CD4-positive, alpha-beta T cell (primary cell): ENCODE measurements around the gene GATAD2B. TPM values are rescaled to one million over a fixed set of nuclear protein-coding genes. Genes with fewer than 3 reads are reported as not detected.
A peak's percentile ranks its signal among the peaks of the same experiment; 100 is the strongest.
"Not testable (repeated sequence)": the region's sequence is repeated elsewhere in the genome, so short reads cannot be mapped to it uniquely, and the experiment has no call there.

Experiments
- ATAC-seq: fragments of 200-7000 bp; cut with Tn5 transposase; one replicate; pipeline ENCODE4 v1.10.0; 2022; ENCODE audit warnings: mild to moderate bottlenecking; ENCODE audit not compliant: poor library complexity
- CTCF ChIA-PET: fragments of 350-600 bp; sonication (Branson Sonifier 250); formaldehyde crosslinking; loops from one replicate; lab custom pipeline; 2021; ENCODE audit warnings: antibody characterized with exemption, inconsistent platforms; lab: Charles Lee
- POLR2A ChIA-PET: fragments of 350-600 bp; sonication (Branson Sonifier 250); formaldehyde crosslinking; loops from one replicate; lab custom pipeline; 2021; ENCODE audit warnings: antibody characterized with exemption, inconsistent platforms; lab: Charles Lee
- DNase-seq, 14 experiments: peaks; one replicate each; pipeline ENCODE4 v3.0.0-alpha.2; 2013 to 2020; ENCODE audit warnings: mixed read lengths in 2 of 14
- H3K27ac ChIP-seq, 2 donors: one replicate each; pipeline versions ENCODE4 v1.5.1 to v1.7.0; 2013; ENCODE audit warnings: low read length in 2 of 2, low read depth in 1 of 2, mild to moderate bottlenecking in 1 of 2
- H3K27me3 ChIP-seq, 2 experiments: 1 replicate in 1 of 2; 2 replicates in 1 of 2; pipeline versions ENCODE4 v1.6.1 to v1.7.0; 2013; ENCODE audit warnings: low read length in 2 of 2, control low read depth in 1 of 2, mild to moderate bottlenecking in 1 of 2, moderate library complexity in 1 of 2; ENCODE audit not compliant: insufficient read depth in 2 of 2, control insufficient read depth in 1 of 2
- H3K36me3 ChIP-seq: one replicate; pipeline ENCODE4 v1.6.1; 2013; ENCODE audit warnings: low read length, control low read depth; ENCODE audit not compliant: insufficient read depth
- H3K4me1 ChIP-seq: one replicate; pipeline ENCODE4 v1.6.1; 2013; ENCODE audit warnings: low read length, control low read depth; ENCODE audit not compliant: insufficient read depth
- H3K4me3 ChIP-seq: one replicate; pipeline ENCODE4 v1.5.1; 2013; ENCODE audit warnings: mild to moderate bottlenecking, low read length, moderate library complexity
- H3K9me3 ChIP-seq, 2 experiments: 1 replicate in 1 of 2; 2 replicates in 1 of 2; pipeline versions ENCODE4 v1.6.1 to v1.7.0; 2013; ENCODE audit warnings: low read length in 2 of 2, mild to moderate bottlenecking in 2 of 2, control low read depth in 1 of 2, moderate library complexity in 1 of 2; ENCODE audit not compliant: control insufficient read depth in 1 of 2, insufficient read depth in 1 of 2
- H3K27ac Mint-ChIP-seq: one replicate; pipeline ENCODE4 v1.8.0; 2020; ENCODE audit warnings: mixed read lengths
- H3K27me3 Mint-ChIP-seq: one replicate; pipeline ENCODE4 v1.8.0; 2021; ENCODE audit warnings: mixed read lengths
- H3K36me3 Mint-ChIP-seq: one replicate; pipeline ENCODE4 v1.8.0; 2021; ENCODE audit warnings: low read depth, mixed read lengths
- H3K4me1 Mint-ChIP-seq: one replicate; pipeline ENCODE4 v1.8.0; 2021; ENCODE audit warnings: low read depth, mixed read lengths
- H3K4me3 Mint-ChIP-seq: one replicate; pipeline ENCODE4 v1.8.0; 2020; ENCODE audit warnings: mild to moderate bottlenecking, mixed read lengths
- H3K9me3 Mint-ChIP-seq: one replicate; pipeline ENCODE4 v1.8.0; 2020; ENCODE audit warnings: mixed read lengths
- intact Hi-C, 2 experiments: fragments of 100-400 bp; cut with DNase I in 1 of 2; cut with micrococcal nuclease in 1 of 2; formaldehyde crosslinking; loops; one replicate each; pipeline versions ENCODE4 v1.15.1 to v1.9.0; 2023 to 2025; cut with DNase I, micrococcal nuclease
- total RNA-seq, 174 experiments: library from RNA in 2 of 174; stranded (reverse) in 2 of 174; gene quantifications; one replicate each; pipeline ENCODE4 v1.2.3 and lab custom pipeline; 2021 to 2026
- TF ChIP-seq, protein P1 (sequence below): fragments of 200-600 bp; IDR thresholded peaks from one replicate; pipeline ENCODE4 v1.8.0; 2022; ENCODE audit warnings: antibody characterized with exemption, mild to moderate bottlenecking

Gene GATAD2B
- total RNA-seq, 2 experiments from 2014 or later = 51.6 to 52.3 TPM

DNA sequence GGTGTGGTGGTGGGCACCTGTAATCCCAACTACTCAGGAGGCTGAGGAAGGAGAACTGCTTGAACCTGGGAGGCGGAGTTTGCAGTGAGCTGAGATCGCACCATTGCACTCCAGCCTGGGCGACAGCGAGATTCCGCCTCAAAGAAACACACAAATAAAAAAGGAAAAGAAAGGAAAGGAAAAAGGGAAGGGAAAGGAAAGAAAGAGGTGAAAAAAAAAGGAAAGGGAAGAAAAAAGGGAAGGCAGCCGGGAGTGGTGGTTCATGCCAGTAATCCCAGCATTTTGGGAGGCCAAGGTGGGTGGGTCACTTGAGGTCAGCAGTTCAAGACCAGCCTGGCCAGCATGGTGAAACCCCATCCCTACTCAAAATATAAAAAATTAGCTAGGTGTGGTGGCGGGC is 31.7 kb downstream of the GATAD2B start:
- DNase-seq, CTCF ChIA-PET, H3K27me3 Mint-ChIP-seq, H3K9me3 ChIP-seq, H3K27me3 ChIP-seq, ATAC-seq, H3K27ac ChIP-seq, intact Hi-C loops, POLR2A ChIA-PET, H3K9me3 Mint-ChIP-seq, H3K4me3 ChIP-seq, H3K27ac Mint-ChIP-seq, H3K4me3 Mint-ChIP-seq, H3K4me1 ChIP-seq: not testable (repeated sequence)
- Mint-ChIP-seq H3K4me1 (peaks cover 48% of the 10 kb centered on the region), H3K36me3 (peaks cover 71% of the 10 kb centered on the region)
- H3K36me3 ChIP-seq = peaks cover 24% of the 10 kb centered on the region

DNA sequence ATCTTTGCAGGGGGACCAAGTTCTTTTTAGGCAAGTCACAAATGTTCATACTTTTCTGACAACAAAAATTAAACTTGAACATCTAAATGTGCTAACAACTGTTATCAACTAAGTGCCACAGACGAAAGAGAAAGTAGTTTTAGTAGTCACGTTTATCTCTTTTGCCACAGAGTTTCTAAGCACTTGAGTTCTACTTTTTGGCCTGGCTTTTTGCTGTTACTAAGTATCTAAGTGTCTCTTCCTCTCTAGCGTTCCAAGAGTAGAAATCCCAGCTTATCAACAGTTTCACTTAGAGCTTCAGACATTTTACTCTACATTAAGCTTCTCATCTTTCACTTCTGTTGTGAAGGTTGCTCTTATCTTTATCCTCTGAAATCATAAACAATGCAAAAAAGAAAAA is 34.2 kb downstream of the GATAD2B start:
- Histone ChIP-seq H3K27ac (no peak overlapping the region), H3K27me3 (no peaks in the 10 kb centered on the region), H3K36me3 (peaks cover 17% of the 10 kb centered on the region), H3K4me1 (peaks cover 4% of the 10 kb centered on the region), H3K9me3 (no peaks in the 10 kb centered on the region), H3K4me3 (no peak overlapping the region)
- intact Hi-C loops = no loop called here
- peak overlapping the region; percentile 25 for H3K4me3 Mint-ChIP-seq
- TF ChIP-seq, protein P1, sequence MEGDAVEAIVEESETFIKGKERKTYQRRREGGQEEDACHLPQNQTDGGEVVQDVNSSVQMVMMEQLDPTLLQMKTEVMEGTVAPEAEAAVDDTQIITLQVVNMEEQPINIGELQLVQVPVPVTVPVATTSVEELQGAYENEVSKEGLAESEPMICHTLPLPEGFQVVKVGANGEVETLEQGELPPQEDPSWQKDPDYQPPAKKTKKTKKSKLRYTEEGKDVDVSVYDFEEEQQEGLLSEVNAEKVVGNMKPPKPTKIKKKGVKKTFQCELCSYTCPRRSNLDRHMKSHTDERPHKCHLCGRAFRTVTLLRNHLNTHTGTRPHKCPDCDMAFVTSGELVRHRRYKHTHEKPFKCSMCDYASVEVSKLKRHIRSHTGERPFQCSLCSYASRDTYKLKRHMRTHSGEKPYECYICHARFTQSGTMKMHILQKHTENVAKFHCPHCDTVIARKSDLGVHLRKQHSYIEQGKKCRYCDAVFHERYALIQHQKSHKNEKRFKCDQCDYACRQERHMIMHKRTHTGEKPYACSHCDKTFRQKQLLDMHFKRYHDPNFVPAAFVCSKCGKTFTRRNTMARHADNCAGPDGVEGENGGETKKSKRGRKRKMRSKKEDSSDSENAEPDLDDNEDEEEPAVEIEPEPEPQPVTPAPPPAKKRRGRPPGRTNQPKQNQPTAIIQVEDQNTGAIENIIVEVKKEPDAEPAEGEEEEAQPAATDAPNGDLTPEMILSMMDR = no peak
- H3K4me1 Mint-ChIP-seq = peaks cover 56% of the 10 kb centered on the region
- peak overlapping the region; percentile 57 for H3K27ac Mint-ChIP-seq
- no peaks in the 10 kb centered on the region for H3K9me3 Mint-ChIP-seq
- DNase-seq = peak in 2 of 14 experiments; percentile 13 to 27
- CTCF ChIA-PET = no interaction called here
- POLR2A ChIA-PET = no interaction called here
- no peak for ATAC-seq
- peaks cover 56% of the 10 kb centered on the region for H3K36me3 Mint-ChIP-seq
- no peaks in the 10 kb centered on the region for H3K27me3 Mint-ChIP-seq

DNA sequence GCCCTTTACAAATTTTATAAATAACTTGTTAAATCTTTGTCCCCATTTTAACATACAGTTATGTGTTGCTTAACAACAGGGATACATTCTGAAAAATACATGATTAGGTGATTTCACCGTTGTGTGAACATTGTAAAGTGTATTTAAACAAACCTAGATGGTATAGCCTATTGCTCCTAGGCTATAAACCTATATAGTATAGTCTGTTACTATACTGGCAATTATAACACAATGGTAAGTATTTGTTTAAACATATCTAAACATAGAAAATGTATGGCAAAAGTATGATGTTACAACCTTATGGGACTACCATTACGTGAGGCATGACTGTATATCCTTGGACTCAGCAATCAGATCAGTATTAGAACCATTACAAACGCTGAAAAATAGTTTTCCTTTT is 36.6 kb downstream of the GATAD2B start:
- Mint-ChIP-seq H3K4me3 (no peak overlapping the region), H3K4me1 (peaks cover 45% of the 10 kb centered on the region)

More for the DNA sequence above, 36.6 kb downstream of the GATAD2B start:
- peaks cover 11% of the 10 kb centered on the region for H3K4me1 ChIP-seq
- H3K27ac Mint-ChIP-seq = peak overlapping the region; percentile 56
- H3K27ac ChIP-seq = no peak overlapping the region
- intact Hi-C loops = no loop called here
- peaks cover 40% of the 10 kb centered on the region for H3K36me3 Mint-ChIP-seq
- CTCF ChIA-PET = no interaction called here
- H3K9me3 ChIP-seq = no peaks in the 10 kb centered on the region
- POLR2A ChIA-PET = interaction anchor here (1.0 kb wide), 1 partner anchor 73 kb away, joined by 3 read pairs; no protein-coding TSS in a partner anchor
- peaks cover 13% of the 10 kb centered on the region for H3K36me3 ChIP-seq
- TF ChIP-seq, protein P1 = no peak
- no peak for DNase-seq
- no peaks in the 10 kb centered on the region for H3K27me3 Mint-ChIP-seq
- H3K9me3 Mint-ChIP-seq = no peaks in the 10 kb centered on the region
- H3K4me3 ChIP-seq = no peak overlapping the region
- ATAC-seq = no peak
- H3K27me3 ChIP-seq = no peaks in the 10 kb centered on the region
